Jurkat, Clone E6-1 (cell line): ENCODE measurements around the gene RAB44.
"Not testable (repeated sequence)": the region's sequence is repeated elsewhere in the genome, so short reads cannot be mapped to it uniquely, and the experiment has no call there.

Experiments
- DNase-seq: peaks from one replicate; pipeline ENCODE4 v3.0.0-alpha.2; 2011; ENCODE audit warnings: low read depth, low spot score
- H3K4me3 ChIP-seq: 2 replicates; pipeline ENCODE4 v1.5.1; 2011; ENCODE audit warnings: mild to moderate bottlenecking, low read length, control low read depth, moderate library complexity

RAB44 gene

DNA sequence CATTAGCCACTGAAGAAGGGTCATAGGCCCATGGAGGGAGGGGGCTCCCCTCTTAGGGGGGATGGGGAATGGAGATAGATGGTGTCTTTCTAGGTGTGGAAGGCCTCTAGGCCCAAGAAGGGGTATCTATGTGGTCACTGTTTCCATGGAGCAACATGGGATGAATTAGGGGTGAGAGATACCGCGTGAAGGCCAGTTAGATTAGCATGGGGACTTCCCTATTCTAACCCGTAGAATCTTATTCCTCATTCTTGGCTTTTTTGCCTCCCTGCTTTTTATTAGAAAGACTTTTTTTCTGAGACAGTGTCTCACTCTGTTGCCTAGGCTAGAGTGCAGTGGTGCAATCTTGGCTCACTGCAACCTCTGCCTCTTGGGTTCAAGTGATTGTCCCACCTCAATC is 3.2 kb downstream of the RAB44 start:
- no peak overlapping the region for H3K4me3 ChIP-seq
- no peak for DNase-seq

DNA sequence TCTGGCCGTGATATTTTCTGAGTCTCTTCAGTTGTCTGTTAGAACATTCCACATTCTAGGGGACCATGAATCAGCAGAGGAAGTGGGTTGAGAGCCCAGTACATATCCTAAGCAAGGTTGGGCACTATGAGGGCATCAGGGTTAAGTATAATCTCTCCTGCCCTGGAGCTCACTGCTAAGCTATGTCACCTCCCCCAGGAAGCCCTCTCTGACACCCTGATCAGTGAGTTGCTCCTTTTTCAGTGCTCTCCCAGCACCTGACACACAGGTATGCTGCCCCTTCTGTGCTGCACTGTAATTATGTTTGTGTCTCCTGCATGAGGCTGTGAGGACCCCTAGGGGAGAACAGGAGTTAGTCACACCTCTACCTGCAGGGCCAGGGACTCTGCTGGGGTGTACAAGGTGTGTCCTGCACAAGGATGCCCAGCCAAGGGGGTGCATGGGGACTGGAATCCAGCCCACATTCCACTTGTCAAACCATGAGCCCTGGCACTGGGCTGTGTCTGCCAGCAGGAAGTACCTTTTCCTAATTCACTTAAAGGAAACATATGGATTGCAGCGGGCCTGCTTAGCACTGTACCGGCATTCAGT is 3.9 kb downstream of the RAB44 start:
- H3K4me3 ChIP-seq: no peak overlapping the region
- DNase-seq: no peak

DNA sequence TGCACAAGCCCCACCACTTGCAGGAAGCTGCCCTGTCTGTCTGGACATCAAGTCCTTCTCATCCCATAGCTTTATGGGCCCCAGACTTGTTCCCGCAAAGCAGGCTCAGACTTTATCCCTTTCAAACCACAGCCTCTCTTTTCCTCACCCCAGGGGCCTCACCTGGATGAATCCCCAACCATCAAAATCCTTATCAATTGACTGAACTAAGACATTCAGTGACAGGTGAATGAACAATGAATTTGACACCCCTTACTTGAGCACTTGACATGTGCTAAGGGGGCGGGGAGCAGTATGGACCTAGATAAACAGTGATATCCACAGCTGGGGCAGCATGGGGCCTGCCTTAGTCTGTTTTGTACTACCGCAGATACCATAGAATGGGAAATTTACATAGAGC is 5.0 kb downstream of the RAB44 start:
- H3K4me3 ChIP-seq: no peak overlapping the region
- DNase-seq: no peak

DNA sequence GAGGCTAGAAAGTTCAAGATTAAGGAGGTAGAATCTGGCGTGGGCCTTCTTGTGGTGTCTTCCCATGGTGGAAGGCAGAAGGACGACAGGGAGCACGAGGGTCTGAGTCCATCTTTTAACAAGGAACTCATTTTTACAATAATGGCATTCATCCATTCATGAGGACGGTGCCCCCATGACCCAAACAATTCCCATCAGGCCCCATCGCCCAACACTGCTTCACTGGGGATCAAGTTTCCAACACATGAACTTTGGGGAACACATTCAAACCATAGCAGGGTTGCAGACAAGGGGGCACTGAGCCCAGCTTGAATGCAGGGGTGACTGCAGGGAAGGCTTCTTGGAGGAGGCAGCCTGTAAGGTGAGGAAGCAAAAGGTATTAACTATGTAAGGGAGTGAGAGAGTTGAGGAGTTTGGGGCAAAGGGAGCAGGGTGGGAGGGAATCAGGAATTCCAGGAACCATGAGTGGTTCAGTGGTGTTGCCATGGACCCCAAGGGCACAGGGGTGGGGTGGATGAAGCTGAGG is 5.5 kb downstream of the RAB44 start:
- no peak overlapping the region for H3K4me3 ChIP-seq
- DNase-seq: no peak

DNA sequence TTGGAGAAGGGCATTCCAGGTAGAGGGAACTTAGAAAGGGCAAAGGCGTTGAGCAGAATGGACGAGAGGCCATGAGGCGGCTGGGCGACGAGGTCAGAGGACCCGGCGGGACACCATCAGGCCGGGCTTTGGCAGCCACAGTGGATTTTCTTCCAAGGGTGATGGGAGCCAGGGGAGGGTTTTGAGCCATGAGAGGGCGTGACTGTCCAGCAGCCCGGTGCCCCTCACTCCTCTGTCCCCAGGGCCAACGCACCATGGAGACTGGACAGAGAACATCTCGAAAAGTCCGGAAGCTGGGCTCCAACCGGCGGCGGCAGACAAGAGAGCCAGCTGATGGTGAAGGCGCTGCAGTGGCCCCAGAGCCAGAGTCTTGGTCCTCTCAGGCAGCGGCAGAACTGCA is 6.4 kb downstream of the RAB44 start:
- H3K4me3 ChIP-seq: no peak overlapping the region
- no peak for DNase-seq

DNA sequence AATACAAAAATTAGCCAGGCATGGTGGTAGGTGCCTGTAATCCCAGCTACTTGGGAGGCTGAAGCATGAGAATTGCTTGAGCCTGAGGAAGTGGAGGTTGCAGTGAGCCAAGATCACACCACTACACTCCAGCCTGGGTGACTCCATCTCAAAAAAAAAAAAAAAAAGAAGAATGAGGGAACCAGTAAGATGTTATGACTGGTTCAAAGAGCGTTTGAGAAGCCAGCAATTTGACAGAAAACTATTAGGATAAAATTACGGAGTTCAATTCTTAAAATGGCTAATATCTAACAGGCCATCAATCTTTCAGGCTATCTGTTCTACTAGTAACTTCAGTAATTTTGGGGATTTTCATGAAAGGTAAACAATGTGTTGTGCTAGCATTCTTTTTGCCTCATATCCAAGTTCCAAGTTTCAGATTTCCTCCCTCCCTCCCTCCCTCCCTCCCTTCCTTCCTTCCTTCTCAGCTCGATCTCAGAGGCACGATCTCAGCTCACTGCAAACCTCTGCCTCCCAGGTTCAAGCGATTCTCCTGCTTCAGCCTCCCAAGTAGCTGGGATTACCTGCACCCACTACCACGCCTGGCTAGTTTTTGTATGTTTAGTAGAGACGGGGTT is 7.4 kb downstream of the RAB44 start:
- not testable (repeated sequence) for DNase-seq, H3K4me3 ChIP-seq

DNA sequence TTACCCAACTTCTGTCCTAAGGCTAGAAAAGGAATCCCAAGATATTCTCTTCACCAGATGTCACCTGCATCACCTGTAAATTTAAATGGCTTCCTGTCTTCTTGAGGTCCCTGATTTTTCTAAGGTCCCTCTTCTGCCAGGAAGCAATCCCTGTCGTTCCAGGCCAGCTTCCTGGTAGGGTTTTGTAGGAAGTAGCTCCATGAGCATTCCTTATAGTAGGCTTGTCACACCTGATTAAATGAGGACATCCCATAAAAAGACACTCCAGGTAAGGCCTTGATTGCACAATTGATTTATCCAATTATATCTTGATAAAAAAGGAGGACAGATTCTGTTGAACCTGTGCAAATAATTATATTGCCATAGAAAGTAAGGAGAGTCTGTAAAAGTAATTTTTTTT is 8.7 kb downstream of the RAB44 start:
- no peak for DNase-seq
- H3K4me3 ChIP-seq: no peak overlapping the region

DNA sequence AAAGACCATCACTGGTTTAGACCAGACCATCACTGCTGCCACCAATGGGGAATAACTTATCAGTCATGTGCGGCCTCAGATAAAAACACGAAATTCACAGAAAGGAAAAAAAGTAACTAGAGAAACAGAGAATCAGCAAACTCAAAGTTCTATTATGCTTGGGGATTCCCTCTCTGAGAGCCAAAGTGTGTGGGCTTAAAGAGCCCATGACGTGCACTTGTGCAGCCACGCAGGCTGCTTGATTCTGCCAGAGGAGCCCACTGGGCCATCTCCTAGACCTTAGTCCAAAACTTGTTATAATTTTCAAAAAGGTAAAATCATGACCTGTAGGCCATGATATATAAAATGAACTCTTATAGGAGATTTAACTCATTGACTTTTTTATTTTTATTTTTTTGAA is 15.2 kb downstream of the RAB44 start:
- no peak overlapping the region for H3K4me3 ChIP-seq
- DNase-seq: no peak

DNA sequence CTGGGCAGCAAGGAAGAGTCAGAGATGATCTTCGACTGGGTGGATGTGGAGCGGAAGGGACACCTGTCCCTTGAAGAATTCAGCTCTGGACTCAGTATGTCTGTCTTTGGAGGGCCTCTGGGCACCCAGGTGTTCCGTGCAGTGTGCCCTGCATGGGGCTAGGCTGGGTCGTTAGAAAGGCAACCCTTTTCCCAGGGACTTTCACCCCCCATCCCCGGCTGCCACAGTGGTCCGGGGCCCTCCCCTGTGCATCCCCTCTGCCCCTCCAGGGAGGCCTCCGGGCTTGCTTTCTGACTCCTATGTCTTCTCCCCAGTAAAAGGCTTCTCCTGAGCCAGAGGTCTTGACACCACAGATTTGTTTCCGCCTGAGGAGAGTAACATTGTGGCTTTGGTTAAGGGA is 16.2 kb downstream of the RAB44 start:
- H3K4me3 ChIP-seq: no peak overlapping the region
- DNase-seq: no peak

DNA sequence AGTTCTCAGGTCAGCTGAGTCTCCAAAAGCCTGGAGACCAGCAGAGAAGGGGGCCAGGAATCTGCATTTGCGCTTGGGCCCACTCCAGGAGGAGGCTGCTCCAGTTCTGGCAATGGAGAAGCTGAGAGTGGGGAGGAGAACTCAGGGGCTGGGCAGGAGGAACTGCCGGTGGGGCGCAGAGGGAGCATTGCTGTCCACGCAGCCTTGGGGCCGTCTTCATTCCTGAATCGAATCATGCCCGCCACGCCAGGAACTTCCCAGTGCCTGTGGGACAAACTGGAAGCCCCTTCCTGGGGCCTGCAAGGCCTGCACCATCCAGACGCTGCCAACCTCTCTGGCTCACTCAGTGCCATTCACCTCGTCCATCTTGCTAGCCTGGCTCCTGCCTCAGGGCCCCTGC is 16.9 kb downstream of the RAB44 start:
- no peak for DNase-seq
- H3K4me3 ChIP-seq: no peak overlapping the region

DNA sequence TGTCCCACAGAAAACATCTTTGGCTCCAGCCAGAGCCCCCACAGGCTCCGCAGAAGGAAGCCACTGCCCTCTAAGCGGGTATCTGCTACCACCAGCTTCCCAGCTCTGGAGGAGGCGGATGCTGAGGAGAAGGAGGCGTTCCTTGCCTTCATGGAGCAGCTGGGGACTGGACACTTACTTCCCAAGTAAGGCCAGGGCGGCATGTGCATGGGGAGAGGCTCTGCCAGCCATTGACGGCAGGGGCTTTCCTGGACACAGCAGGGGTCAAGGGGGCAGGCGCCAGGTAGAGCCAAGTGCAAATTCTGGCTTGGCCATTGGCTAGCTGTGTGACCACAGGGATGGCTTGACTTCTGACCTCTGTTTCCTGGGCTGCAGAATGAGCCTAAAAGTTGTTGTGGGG is 17.8 kb downstream of the RAB44 start:
- no peak for DNase-seq
- H3K4me3 ChIP-seq: no peak overlapping the region

DNA sequence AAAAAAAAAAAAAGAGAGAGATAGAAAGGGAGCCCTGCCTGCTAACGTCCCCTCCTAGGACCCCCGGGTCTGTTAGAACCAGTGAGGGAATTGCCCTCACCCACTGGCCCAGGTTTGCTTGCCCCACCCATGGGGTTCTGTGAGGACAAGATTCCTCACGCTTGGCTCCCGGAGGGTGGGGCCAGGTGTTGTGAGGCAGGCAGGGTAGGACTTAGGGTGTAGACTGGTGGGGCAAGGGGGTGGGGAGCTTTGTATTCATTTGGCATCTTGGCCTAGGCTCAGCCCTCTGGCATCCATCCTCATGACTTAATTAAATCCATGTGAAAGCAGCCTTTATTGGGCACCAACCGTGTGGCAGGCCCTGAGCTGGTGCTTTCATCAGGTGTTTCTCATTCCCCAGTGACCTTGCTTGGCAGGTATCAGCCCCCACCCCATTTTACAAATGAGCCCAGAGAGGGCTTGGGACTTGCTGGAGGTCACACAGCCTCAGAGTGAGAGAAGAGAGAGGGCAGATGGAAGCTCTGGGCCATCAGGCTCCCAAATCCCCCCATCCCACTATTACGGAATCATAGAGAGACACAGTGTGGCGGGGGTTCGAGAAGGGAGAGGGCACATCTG is 19.0 kb downstream of the RAB44 start:
- no peak overlapping the region for H3K4me3 ChIP-seq
- no peak for DNase-seq

DNA sequence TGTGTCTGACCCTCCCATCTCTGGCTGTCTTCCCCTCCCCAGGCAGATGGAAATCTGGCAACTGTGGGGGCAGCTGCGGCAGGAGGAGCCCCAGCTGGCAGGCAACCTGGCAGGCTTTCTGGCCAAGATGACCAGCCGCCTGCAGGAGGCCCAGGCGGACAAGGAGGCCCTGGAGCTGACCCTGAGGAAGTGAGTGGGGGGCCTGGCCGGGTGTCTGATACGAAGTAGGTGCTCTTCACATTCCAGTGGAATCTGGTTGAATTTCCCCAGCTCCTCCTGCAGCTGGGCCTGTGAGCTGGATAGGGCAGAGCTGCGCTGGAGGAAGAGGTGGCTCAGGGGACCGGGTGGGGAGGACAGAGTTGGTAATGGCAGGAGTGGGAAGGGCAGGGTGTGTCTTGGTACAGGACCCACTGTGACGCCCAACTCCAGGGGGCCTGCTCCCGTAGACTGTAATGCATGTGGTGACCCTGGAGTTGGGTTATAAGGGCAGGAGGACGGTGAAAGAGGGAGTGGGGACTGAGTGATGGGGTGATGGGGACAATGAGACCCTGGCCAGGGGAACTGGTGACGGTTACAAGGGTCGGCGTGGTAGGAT is 19.7 kb downstream of the RAB44 start:
- no peak overlapping the region for H3K4me3 ChIP-seq
- no peak for DNase-seq

DNA sequence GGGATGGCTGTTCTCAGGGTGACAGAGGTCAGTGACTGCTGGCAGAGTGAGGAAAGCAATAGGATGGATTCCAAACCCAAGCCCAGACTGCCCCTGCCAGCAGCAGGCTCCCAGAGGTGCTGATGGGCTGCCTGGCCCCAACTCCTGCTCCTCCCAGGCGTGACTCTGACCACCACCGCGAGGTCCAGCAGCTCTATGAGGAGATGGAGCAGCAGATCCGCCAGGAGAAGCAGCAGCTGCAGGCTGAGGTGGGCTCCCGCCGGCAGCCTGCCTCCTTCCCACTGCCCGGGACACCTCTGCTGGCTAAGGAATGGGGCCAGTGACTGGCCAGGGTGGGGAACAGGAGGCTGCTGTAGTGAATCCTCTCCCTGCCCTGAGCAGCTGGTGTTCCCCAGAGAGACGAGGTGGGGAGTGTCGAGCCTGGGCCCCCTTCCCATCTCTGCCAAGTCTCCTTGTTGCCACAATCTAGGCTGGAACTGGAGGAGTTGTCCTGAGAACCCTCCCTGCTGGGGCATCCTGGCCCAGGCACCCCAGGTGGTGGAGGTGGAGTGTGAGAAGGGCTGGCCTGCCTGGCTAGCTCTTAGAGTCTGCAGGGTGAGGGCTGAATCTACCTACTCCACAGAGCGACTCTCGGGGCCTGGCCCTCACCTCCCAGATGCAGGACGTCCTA is 20.4 kb downstream of the RAB44 start:
- no peak overlapping the region for H3K4me3 ChIP-seq
- no peak for DNase-seq

DNA sequence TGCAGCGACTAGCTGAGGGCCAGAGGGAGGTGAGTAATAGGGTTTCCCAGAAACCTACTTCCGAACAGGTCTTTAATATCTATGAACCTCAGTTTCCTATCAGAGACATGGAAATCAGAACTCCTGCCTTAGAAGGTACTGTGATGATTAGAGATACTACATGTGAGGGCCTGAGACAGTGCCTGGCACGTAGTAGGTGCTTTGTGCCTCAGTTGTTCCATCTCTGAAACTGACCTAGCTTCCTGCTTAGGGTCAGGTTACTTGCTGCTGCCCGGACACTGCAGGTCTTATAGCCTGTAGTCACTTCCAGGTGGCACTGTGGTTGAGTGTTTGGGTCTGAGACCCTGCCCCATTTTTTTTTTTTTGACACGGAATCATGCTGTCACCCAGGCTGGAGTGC is 20.9 kb downstream of the RAB44 start:
- H3K4me3 ChIP-seq: no peak overlapping the region
- DNase-seq: no peak

DNA sequence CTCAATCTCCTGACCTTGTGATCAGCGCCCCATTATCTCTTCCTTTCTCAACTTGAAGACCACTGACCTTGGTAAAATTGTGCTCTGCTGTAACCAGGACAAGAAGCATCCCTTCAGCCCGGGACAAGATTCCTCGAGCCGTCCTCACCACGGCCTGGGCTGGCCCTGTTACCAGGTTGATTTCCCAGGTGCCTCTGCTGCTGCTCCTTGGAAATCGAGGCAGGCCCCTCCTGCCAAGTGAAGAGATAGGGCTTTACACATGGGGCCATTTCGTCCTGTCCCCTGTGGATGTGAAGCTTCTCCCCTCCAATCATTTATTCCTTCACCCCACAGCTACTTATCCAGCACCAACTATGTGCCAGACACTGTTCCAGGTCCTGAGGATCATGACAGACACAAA is 21.5 kb downstream of the RAB44 start:
- no peak for DNase-seq

DNA sequence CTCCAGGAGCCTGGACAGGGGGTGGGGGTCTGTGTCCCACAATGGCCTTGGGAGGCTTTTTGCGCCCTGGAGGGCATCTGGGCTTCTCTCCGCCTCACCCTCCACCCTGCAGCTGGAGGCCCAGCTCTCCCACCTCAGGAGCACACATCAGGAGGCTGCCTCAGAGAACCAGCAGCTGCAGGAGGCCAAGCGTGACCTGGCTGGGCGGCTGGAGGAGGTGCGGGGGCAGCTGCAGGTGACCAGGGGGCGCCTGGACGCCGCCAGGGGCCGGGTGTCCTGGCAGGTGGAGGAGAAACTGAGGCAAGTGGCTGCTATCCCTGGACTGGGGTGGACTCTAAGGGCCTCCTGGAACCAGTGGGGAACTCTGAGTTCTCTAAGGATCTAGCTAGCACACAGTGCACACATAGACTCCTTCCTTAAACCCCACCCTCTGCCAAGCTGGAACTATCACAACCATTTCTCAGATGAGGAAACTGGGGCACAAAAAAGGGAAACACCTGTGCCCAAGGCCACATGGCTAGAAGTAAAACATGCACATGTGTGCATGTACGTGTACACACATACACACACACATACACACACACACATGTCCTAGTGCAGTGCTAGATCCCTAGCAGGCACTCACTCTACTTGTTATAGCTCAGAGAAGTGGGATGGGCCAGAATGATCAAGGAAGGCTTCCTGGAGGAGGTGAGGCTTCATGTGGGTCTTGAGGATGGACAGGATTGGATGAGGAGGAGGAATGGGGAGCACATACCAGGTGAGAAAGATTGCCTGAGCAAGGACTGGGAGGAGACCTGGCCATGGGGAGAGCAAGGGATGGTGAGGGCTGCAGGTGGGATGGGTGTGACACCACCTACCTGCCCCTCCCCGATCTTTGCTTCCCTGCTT is 22.9 kb downstream of the RAB44 start:
- no peak overlapping the region for H3K4me3 ChIP-seq

More for the DNA sequence above, 21.5 kb downstream of the RAB44 start:
- H3K4me3 ChIP-seq: no peak overlapping the region

DNA sequence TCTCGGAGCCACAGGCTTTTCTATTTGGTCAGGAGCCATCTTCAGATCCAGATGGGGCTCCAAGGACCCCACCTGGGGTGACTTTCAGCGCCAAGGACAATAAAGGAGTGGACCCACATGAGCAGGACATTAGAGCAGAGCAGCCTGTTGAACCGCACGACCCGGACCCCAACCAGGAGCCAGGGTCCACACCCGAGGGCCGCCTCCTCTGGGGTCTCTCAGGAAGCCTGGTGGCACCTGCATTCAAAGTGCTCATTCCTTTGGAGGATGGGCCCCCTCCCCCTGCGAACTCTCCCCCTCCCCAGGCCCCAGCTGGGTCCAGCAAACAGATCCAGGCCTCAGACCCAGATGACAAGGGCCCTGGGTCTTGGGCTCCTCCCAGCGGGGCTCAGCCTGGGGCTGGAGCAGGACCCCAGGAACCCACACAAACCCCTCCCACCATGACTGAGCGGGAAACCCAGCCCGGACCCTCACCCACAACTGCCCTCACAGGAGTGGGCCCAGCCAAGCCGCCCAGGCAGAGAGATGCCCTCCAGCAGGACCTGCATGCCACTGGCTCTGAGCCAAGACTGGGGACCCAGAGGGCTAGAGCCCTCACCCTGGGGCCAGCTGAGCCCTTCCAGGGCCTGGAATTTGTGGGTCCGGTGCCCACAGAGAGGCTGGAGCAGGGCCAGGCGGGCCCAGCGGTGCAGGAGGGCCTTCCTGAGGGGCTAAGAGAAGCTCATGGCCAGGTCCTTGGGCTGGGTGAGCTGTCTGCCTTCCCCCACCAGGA is 23.9 kb downstream of the RAB44 start:
- H3K4me3 ChIP-seq: no peak overlapping the region
- DNase-seq: no peak

More for the DNA sequence above, 22.9 kb downstream of the RAB44 start:
- no peak for DNase-seq
